Loucy (cell line): ENCODE data around the gene DGCR6.
"Not testable (repeated sequence)": the region's sequence is repeated elsewhere in the genome, so short reads cannot be mapped to it uniquely, and the experiment has no call there.

Experiments used
- CTCF ChIP-seq: fragments of 200-600 bp; sonication (generic); conservative IDR thresholded peaks from 2 replicates; pipeline ENCODE4 v1.5.1; 2014; ENCODE audit warnings: mild to moderate bottlenecking, antibody characterized with exemption, low read length
- EZH2phosphoT487 ChIP-seq: fragments of 200-600 bp; IDR thresholded peaks from 2 replicates; pipeline ENCODE4 v1.6.1; 2018; ENCODE audit warnings: antibody characterized with exemption, mild to moderate bottlenecking, moderate library complexity, borderline replicate concordance

GRCh38 chr22:18959741-18960140 lies 53.6 kb downstream of the DGCR6 start:
- TF ChIP-seq CTCF, EZH2phosphoT487: not testable (repeated sequence)
